ENCODE measurements around the gene PUS1.

PUS1 gene

GRCh38 chr12:131947482-131948027 lies 18.5 kb downstream of the PUS1 start:
- TF ChIP-seq GATA3 (IDR thresholded peaks at IDR 0.05; ENCODE audit: low read depth, low read length), result no peak
- TF ChIP-seq GATA2 (IDR thresholded peaks at IDR 0.05; ENCODE audit: low read depth, low read length), result no peak

GRCh38 chr12:131948166-131948712 lies 19.2 kb downstream of the PUS1 start:
- TF ChIP-seq GATA2 (IDR thresholded peaks at IDR 0.05; ENCODE audit: low read depth, low read length) (no peak), GATA3 (IDR thresholded peaks at IDR 0.05; ENCODE audit: low read depth, low read length) (no peak)

- TF ChIP-seq GATA2 (IDR thresholded peaks at IDR 0.05; ENCODE audit: low read depth, low read length), result peak; percentile 28; the same call in 1 of the 2 replicates
Observed at GRCh38 chr12:131948713-131949430, 19.8 kb downstream of the PUS1 start.

- TF ChIP-seq GATA3 (IDR thresholded peaks at IDR 0.05; ENCODE audit: low read depth, low read length) (no peak), GATA2 (IDR thresholded peaks at IDR 0.05; ENCODE audit: low read depth, low read length) (no peak)
Observed at GRCh38 chr12:131949431-131950181, 20.5 kb downstream of the PUS1 start, which contains the start of gene EP400. TSS of gene EP400 (plus strand) at chr12:131949942. CDS start at chr12:131960620, 10,678 bp downstream.

- TF ChIP-seq GATA3 (IDR thresholded peaks at IDR 0.05; ENCODE audit: low read depth, low read length) (no peak), GATA2 (IDR thresholded peaks at IDR 0.05; ENCODE audit: low read depth, low read length) (no peak)
Observed at GRCh38 chr12:131950182-131950913, 21.3 kb downstream of the PUS1 start.

- TF ChIP-seq GATA2 (IDR thresholded peaks at IDR 0.05; ENCODE audit: low read depth, low read length), result no peak
- no peak for TF ChIP-seq GATA3 (IDR thresholded peaks at IDR 0.05; ENCODE audit: low read depth, low read length)
Observed at GRCh38 chr12:131959116-131959515, 30.0 kb downstream of the PUS1 start.

- TF ChIP-seq GATA3 (IDR thresholded peaks at IDR 0.05; ENCODE audit: low read depth, low read length), result no peak
- TF ChIP-seq GATA2 (IDR thresholded peaks at IDR 0.05; ENCODE audit: low read depth, low read length), result no peak
Observed at GRCh38 chr12:131959641-131960589, 30.8 kb downstream of the PUS1 start.

- TF ChIP-seq GATA3 (IDR thresholded peaks at IDR 0.05; ENCODE audit: low read depth, low read length) (no peak), GATA2 (IDR thresholded peaks at IDR 0.05; ENCODE audit: low read depth, low read length) (no peak)
Observed at GRCh38 chr12:131962069-131962468, 33.0 kb downstream of the PUS1 start.

- TF ChIP-seq GATA3 (IDR thresholded peaks at IDR 0.05; ENCODE audit: low read depth, low read length) (no peak), GATA2 (IDR thresholded peaks at IDR 0.05; ENCODE audit: low read depth, low read length) (no peak)
Observed at GRCh38 chr12:131963381-131963780, 34.3 kb downstream of the PUS1 start.

- TF ChIP-seq GATA2 (IDR thresholded peaks at IDR 0.05; ENCODE audit: low read depth, low read length), result no peak
- no peak for TF ChIP-seq GATA3 (IDR thresholded peaks at IDR 0.05; ENCODE audit: low read depth, low read length)
Observed at GRCh38 chr12:131965073-131965472, 36.0 kb downstream of the PUS1 start.

GRCh38 chr12:131971226-131971625 lies 42.1 kb downstream of the PUS1 start:
- peak; percentile 70 for TF ChIP-seq GATA2 (IDR thresholded peaks at IDR 0.05; ENCODE audit: low read depth, low read length)
- TF ChIP-seq GATA3 (IDR thresholded peaks at IDR 0.05; ENCODE audit: low read depth, low read length), result no peak

GRCh38 chr12:131975228-131975627 lies 46.2 kb downstream of the PUS1 start:
- TF ChIP-seq GATA2 (IDR thresholded peaks at IDR 0.05; ENCODE audit: low read depth, low read length) (no peak), GATA3 (IDR thresholded peaks at IDR 0.05; ENCODE audit: low read depth, low read length) (no peak)

GRCh38 chr12:131979606-131980005 lies 50.5 kb downstream of the PUS1 start:
- TF ChIP-seq GATA2 (IDR thresholded peaks at IDR 0.05; ENCODE audit: low read depth, low read length) (no peak), GATA3 (IDR thresholded peaks at IDR 0.05; ENCODE audit: low read depth, low read length) (no peak)

Measured in SH-SY5Y (cell line).